GM21576 (cell line): ENCODE measurements around the gene BRICD5.

ENCODE experiments used
- ATAC-seq: cut with Tn5 transposase; IDR thresholded peaks from one replicate; pipeline ENCODE4 v1.9.1; 2021; ENCODE audit warnings: mild to moderate bottlenecking, moderate library complexity; ENCODE audit not compliant: unreplicated experiment

Gene BRICD5

DNA sequence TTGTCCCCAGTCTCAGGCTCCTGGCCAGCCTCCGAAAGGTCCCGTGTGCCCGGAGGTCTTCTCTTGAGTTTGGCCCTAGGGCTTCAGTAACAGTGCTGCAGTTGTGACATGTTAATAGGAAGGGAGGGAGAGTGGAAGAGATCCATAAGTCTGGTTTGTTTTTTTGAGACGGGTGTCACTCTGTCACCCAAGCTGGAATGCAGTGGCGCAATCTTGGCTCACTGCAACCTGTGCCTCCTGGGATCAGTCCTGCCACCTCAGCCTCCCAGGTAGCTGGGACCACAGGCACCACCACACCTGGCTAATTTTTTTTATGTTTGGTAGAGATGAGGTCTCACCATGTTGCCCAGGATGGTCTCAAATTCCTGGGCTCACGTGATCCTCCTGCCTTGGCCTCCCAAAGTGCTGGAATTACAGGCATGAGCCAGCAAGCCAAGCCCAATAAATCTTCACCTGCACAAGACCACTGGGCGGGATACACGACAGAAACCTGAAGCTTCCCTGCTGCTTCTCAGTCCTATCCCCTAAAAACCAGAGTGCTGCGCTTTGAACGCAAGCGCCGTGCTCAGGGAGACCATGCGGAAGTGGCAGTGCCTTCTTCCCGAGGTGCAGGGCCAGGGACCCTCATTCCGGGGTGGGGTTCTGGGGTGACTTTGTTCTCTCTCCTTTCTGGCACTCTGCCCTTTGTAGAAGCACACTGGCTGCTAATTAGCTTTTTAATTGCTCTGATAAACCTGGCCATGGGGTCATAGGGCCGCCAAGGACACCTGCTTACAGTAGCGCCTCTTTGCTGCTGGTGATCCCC lies 44.2 kb downstream of the BRICD5 start:
- ATAC-seq: no peak

DNA sequence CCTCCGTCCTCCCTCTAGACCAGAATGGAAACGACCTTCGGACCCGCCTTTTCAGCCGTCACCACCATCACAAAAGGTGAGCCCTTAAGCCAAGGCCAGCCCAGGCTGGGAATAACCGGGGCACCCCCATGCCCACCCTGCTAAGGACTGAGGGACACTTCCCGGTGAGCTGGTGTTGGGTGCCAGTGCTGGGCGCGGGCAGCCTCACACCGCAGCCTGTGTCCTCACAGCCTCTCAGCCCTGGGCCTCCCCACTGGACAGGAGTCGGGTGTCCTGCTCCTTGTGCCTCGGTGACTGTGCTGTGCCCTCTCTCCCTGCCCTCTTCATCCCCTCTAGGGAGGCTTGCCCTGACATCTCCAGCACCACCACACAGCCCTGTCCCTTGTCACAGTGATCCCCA lies 44.8 kb downstream of the BRICD5 start:
- ATAC-seq: no peak

DNA sequence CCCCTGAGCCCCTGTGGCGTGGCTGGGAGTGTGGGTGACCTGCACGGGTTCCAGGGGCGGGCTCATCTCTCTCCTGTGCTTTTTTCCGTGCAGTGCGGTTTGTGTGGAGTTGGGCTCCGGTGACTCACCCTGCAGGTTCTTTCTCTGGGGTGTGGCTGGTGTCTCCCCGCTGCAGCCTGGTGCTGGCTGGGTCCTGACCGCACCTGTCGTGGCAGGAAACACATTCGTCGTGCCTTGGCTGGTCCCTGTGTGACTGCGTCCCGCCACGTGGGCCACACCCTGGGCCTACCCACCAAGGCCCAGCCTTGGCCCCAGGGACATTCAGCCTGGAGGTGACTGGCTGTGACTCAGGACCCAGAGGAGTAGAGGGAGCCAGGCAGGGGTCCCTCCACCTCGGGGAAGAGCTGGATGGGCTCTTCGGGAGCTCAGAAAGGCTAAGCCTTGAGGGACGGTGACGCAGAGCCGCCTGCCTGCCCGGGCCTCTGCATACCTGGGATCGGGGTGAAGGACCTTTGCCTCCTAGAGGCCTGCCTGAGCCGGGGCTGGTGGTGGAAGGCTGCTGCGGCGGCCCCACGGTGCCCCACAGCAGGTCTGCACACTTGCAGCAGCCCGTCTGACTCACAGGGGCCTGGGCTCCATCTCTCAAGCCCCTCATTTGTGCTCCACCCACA lies 47.3 kb downstream of the BRICD5 start:
- ATAC-seq: no peak

DNA sequence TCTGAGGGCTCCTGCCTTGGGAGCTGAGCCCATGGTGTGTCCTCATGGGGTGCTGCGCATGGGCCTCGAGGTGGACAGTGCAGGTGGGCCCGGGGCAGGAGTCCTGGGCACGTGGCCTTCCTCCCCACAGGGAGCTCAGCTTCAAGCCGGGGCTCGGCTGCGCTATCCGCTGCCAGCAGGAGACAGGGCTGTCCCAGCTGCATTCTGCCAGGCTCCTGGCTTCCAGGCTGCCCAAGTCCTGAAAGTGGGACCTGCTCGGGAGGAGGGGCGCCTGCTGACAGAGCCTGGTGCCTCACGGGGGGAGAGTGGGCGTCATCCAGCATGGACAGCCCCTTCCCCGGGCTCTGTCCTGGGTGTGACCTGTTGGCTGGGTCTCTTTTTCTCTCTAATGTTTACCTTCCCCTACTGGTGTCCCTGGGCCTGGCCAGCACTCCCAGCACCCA lies 48.0 kb downstream of the BRICD5 start:
- ATAC-seq: no peak

DNA sequence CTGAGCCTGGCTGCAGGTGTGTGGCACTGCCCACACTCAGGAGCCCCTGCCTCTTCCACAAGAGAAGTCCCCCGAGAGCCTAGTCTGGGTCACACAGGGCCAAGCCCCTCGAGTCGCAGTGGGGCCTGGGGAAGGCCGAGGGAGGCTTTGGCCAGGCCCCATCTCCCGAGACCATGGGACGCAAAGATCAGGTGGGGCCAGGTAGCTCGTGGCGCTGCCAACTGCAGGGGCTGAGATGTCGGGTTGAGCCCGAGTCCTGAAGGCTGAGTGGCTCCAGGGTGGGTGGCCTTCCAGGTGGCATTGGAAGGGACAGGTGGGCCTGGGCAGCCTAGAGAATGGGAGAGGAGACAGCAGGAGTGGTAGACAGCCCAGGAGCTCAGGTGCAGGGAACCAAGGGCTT lies 48.8 kb downstream of the BRICD5 start:
- ATAC-seq: no peak

DNA sequence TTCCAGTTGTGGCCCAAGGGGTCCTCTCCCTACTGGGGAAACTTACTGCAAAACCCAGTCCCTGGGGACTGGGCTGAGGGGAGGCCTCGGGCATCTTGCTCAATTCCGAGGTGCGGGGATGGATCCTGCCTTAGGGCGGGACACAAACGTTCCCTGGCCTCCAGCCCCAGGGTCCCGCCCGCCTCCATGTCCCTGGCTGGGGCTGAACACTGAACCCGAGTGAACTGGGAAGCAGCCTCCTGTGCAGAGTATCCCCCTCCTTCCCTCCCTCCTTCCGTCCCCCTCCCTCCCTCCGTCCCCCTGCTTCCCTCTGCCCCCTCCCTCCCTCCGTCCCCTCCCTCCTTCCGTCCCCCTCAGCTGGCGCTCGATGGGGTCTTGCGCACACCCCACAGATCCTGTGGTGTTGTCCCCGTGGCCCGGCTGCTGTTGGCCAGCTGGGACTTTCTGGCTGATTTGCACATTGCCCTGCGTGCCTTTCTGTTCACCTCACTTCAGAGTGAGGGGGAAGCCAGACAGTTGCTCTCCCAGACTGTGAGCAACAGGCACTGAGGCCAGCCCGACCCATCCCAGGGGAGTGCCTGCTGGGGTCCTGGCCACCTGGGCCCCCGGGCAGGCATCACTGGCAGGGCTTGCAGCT lies 49.6 kb downstream of the BRICD5 start:
- no peak for ATAC-seq
